ENCODE results near the gene FBXO24. TPM values are rescaled to one million over a fixed set of nuclear protein-coding genes. Genes with fewer than 3 reads are reported as not detected.

Gene FBXO24
- polyA plus RNA-seq, 1 experiment = 0.40 TPM

- no peak for DNase-seq (ENCODE audit: low read depth)
- Histone ChIP-seq H3K36me3 (ENCODE audit: control insufficient read depth, insufficient read depth, low read length) (peaks cover 36% of the 10 kb centered on the region), H3K27me3 (ENCODE audit: control insufficient read depth, insufficient read depth, low read length) (no peaks in the 10 kb centered on the region), H3K4me3 (ENCODE audit: low read depth, low read length) (no peak overlapping the region)
- TF ChIP-seq CTCF (IDR thresholded peaks at IDR 0.05; ENCODE audit: insufficient read depth, low read depth, low read length) = no peak
- ChIA-PET CTCF (interaction anchor here (0.6 to 1.0 kb wide), 2 partner anchors 15 to 130 kb away, joined by 3 to 4 read pairs; no protein-coding TSS in a partner anchor), POLR2A (no interaction called here)
Observed at GRCh38 chr7:100575206-100575631, 10.9 kb upstream of the FBXO24 start.

GRCh38 chr7:100575746-100576383, 10.3 kb upstream of the FBXO24 start:
- TF ChIP-seq CTCF (IDR thresholded peaks at IDR 0.05; ENCODE audit: insufficient read depth, low read depth, low read length) = no peak
- no peaks in the 10 kb centered on the region for H3K27me3 ChIP-seq (ENCODE audit: control insufficient read depth, insufficient read depth, low read length)
- peaks cover 40% of the 10 kb centered on the region for H3K36me3 ChIP-seq (ENCODE audit: control insufficient read depth, insufficient read depth, low read length)
- ChIA-PET POLR2A (no interaction called here), CTCF (no interaction called here)
- H3K4me3 ChIP-seq (ENCODE audit: low read depth, low read length) = no peak overlapping the region
- DNase-seq (ENCODE audit: low read depth) = no peak

- ChIA-PET CTCF (no interaction called here), POLR2A (no interaction called here)
- TF ChIP-seq CTCF (IDR thresholded peaks at IDR 0.05; ENCODE audit: insufficient read depth, low read depth, low read length) = no peak
- DNase-seq (ENCODE audit: low read depth) = no peak
- H3K36me3 ChIP-seq (ENCODE audit: control insufficient read depth, insufficient read depth, low read length) = peaks cover 43% of the 10 kb centered on the region
- H3K4me3 ChIP-seq (ENCODE audit: low read depth, low read length) = no peak overlapping the region
- no peaks in the 10 kb centered on the region for H3K27me3 ChIP-seq (ENCODE audit: control insufficient read depth, insufficient read depth, low read length)
Observed at GRCh38 chr7:100576384-100576993, 9.6 kb upstream of the FBXO24 start.

DNA sequence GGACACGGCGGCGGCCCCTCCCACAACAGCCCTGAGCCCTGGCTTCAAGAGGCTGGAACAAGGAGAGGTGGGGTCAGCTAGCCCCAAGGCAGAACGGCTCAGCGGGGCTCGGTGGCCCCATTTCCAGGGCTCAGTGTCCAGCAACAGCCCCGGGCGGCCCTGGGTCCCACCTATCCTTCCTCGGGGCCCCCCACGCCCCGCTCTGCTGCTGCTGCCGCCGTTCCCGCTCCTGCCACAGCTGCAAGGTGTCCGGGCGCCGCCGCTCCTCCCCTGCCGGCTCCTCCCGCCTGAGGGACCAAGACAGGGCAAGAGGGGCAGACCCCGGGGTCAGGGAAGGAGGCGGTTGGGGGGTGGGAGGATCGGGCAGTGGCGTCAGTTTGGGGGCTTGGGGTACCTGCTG, 9.0 kb upstream of the FBXO24 start:
- no peak for DNase-seq (ENCODE audit: low read depth)
- Histone ChIP-seq H3K27me3 (ENCODE audit: control insufficient read depth, insufficient read depth, low read length) (no peaks in the 10 kb centered on the region), H3K36me3 (ENCODE audit: control insufficient read depth, insufficient read depth, low read length) (peaks cover 47% of the 10 kb centered on the region), H3K4me3 (ENCODE audit: low read depth, low read length) (no peak overlapping the region)
- POLR2A ChIA-PET = no interaction called here
- no peak for TF ChIP-seq CTCF (IDR thresholded peaks at IDR 0.05; ENCODE audit: insufficient read depth, low read depth, low read length)
- CTCF ChIA-PET = interaction anchor here (2.1 kb wide), 1 partner anchor 13 kb away, joined by 9 read pairs; no protein-coding TSS in a partner anchor

- no peak for TF ChIP-seq CTCF (IDR thresholded peaks at IDR 0.05; ENCODE audit: insufficient read depth, low read depth, low read length)
- no peak for DNase-seq (ENCODE audit: low read depth)
- H3K4me3 ChIP-seq (ENCODE audit: low read depth, low read length) = no peak overlapping the region
- CTCF ChIA-PET = interaction anchor here (2.1 kb wide), 1 partner anchor 13 kb away, joined by 9 read pairs; no protein-coding TSS in a partner anchor
- POLR2A ChIA-PET = no interaction called here
- no peaks in the 10 kb centered on the region for H3K27me3 ChIP-seq (ENCODE audit: control insufficient read depth, insufficient read depth, low read length)
- peaks cover 48% of the 10 kb centered on the region for H3K36me3 ChIP-seq (ENCODE audit: control insufficient read depth, insufficient read depth, low read length)
Observed at GRCh38 chr7:100577507-100577906, 8.6 kb upstream of the FBXO24 start.

Measured in BJ (cell line).